Mesenchymal stem cell (in vitro differentiated cells and primary cell): Measurements from ENCODE around the gene SSX2IP. TPM values are rescaled to one million over a fixed set of nuclear protein-coding genes. Genes with fewer than 3 reads are reported as not detected.

Experiments
- DNase-seq: peaks from one replicate; pipeline ENCODE4 v3.0.0-alpha.2; 2013
- H2AFZ ChIP-seq: one replicate; pipeline ENCODE4 v1.6.1; 2013; ENCODE audit warnings: low read depth, mild to moderate bottlenecking, control low read depth, inconsistent platforms, low read length, moderate library complexity
- H2AK5ac ChIP-seq: 2 replicates; pipeline ENCODE4 v1.6.1; 2013; ENCODE audit warnings: low read length, moderate library complexity, mild to moderate bottlenecking, inconsistent platforms; ENCODE audit not compliant: severe bottlenecking
- H2BK120ac ChIP-seq: one replicate; pipeline ENCODE4 v1.6.1; 2013; ENCODE audit warnings: low read depth, mild to moderate bottlenecking, inconsistent platforms, low read length, moderate library complexity
- H2BK12ac ChIP-seq, 2 experiments: one replicate each; pipeline ENCODE4 v1.6.1; 2013; ENCODE audit warnings: inconsistent platforms in 2 of 2, low read length in 2 of 2, mild to moderate bottlenecking in 2 of 2, moderate library complexity in 2 of 2, control low read depth in 1 of 2
- H2BK15ac ChIP-seq: one replicate; pipeline ENCODE4 v1.6.1; 2013; ENCODE audit warnings: mild to moderate bottlenecking, low read depth, inconsistent platforms; ENCODE audit not compliant: poor library complexity, severe bottlenecking
- H2BK5ac ChIP-seq: 2 replicates; pipeline ENCODE4 v1.6.1; 2013; ENCODE audit warnings: low read depth, mild to moderate bottlenecking, low read length, control low read depth, inconsistent platforms; ENCODE audit not compliant: poor library complexity, severe bottlenecking
- H3K14ac ChIP-seq, 2 experiments: one replicate each; pipeline ENCODE4 v1.6.1; 2013; ENCODE audit warnings: inconsistent platforms in 2 of 2, low read length in 2 of 2, control low read depth in 1 of 2, mild to moderate bottlenecking in 1 of 2, moderate library complexity in 1 of 2
- H3K18ac ChIP-seq, 2 experiments: one replicate each; pipeline ENCODE4 v1.6.1; 2013; ENCODE audit warnings: inconsistent platforms in 2 of 2, low read length in 2 of 2, control low read depth in 1 of 2, low read depth in 1 of 2, mild to moderate bottlenecking in 1 of 2
- H3K23ac ChIP-seq, 2 experiments: one replicate each; pipeline ENCODE4 v1.6.1; 2013; ENCODE audit warnings: inconsistent platforms in 2 of 2, low read length in 2 of 2, mild to moderate bottlenecking in 2 of 2, moderate library complexity in 2 of 2, control low read depth in 1 of 2
- H3K27ac ChIP-seq: 2 replicates; pipeline ENCODE4 v1.5.1; 2013; ENCODE audit warnings: mild to moderate bottlenecking, moderate library complexity, low read length, control low read depth, inconsistent platforms; ENCODE audit not compliant: poor library complexity, severe bottlenecking
- H3K27me3 ChIP-seq, 2 experiments: 2 replicates each; pipeline versions ENCODE4 v1.6.1 to v1.7.0; 2013; ENCODE audit warnings: low read length in 2 of 2, mild to moderate bottlenecking in 2 of 2, moderate library complexity in 2 of 2, control low read depth in 1 of 2, inconsistent platforms in 1 of 2; ENCODE audit not compliant: control insufficient read depth in 1 of 2, insufficient read depth in 1 of 2
- H3K36me3 ChIP-seq, 2 experiments: 2 replicates each; pipeline versions ENCODE4 v1.6.1 to v1.7.0; 2013; ENCODE audit warnings: low read length in 2 of 2, control low read depth in 1 of 2, inconsistent platforms in 1 of 2, low read depth in 1 of 2, mild to moderate bottlenecking in 1 of 2; ENCODE audit not compliant: insufficient read depth in 2 of 2, control insufficient read depth in 1 of 2
- H3K4ac ChIP-seq, 2 experiments: one replicate each; pipeline ENCODE4 v1.6.1; 2013; ENCODE audit warnings: inconsistent platforms in 2 of 2, low read length in 2 of 2, mild to moderate bottlenecking in 2 of 2, moderate library complexity in 2 of 2, control low read depth in 1 of 2, low read depth in 1 of 2
- H3K4me1 ChIP-seq: 2 replicates; pipeline ENCODE4 v1.6.1; 2013; ENCODE audit warnings: low read depth, low read length, control low read depth; ENCODE audit not compliant: control insufficient read depth, insufficient read depth
- H3K4me2 ChIP-seq: 2 replicates; pipeline ENCODE4 v1.6.1; 2013; ENCODE audit warnings: low read length, mild to moderate bottlenecking, inconsistent platforms; ENCODE audit not compliant: poor library complexity, severe bottlenecking
- H3K4me3 ChIP-seq, 2 experiments: 2 replicates each; pipeline versions ENCODE4 v1.5.1 to v1.7.0; 2013; ENCODE audit warnings: low read length in 2 of 2, mild to moderate bottlenecking in 2 of 2, control low read depth in 1 of 2, low read depth in 1 of 2; ENCODE audit not compliant: insufficient read depth in 1 of 2
- H3K79me1 ChIP-seq: replicated peaks from 2 replicates; pipeline ENCODE4 v1.6.1; 2013; ENCODE audit warnings: mild to moderate bottlenecking, control low read depth, low read length, inconsistent platforms; ENCODE audit not compliant: poor library complexity, severe bottlenecking
- H3K9ac ChIP-seq: 2 replicates; pipeline ENCODE4 v1.7.0; 2013; ENCODE audit warnings: mild to moderate bottlenecking, low read length, moderate library complexity
- H3K9me3 ChIP-seq: 2 replicates; pipeline ENCODE4 v1.7.0; 2013; ENCODE audit warnings: mild to moderate bottlenecking, low read length; ENCODE audit not compliant: control insufficient read depth
- H4K8ac ChIP-seq: one replicate; pipeline ENCODE4 v1.6.1; 2013; ENCODE audit warnings: inconsistent platforms, mild to moderate bottlenecking, low read length, moderate library complexity
- H4K91ac ChIP-seq: one replicate; pipeline ENCODE4 v1.6.1; 2013; ENCODE audit warnings: mild to moderate bottlenecking, low read length, inconsistent platforms
- WGBS: methylation state at CpG from one replicate; pipeline ENCODE4 v1.1.7; 2013; ENCODE audit warnings: mixed read lengths; 5-methylcytosine and 5-hydroxymethylcytosine counted together
- polyA plus RNA-seq, 2 experiments: library from polyadenylated mRNA; stranded (reverse); fragments of 200-250 nt; gene quantifications; one replicate each; pipeline ENCODE4 v1.2.3, GENCODE V29; 2013

SSX2IP gene
- polyA plus RNA-seq (2013, experiment 1 of 2), result 5.5 TPM
- polyA plus RNA-seq (2013, experiment 2 of 2), result 5.8 TPM

GRCh38 chr1:84690397-84691121, at the start of gene SSX2IP:
Gene SSX2IP (minus strand): TSS chr1:84690461. CDS start chr1:84671219, 19,242 bp downstream.
- Histone ChIP-seq H3K27ac (no peak within 1 kb of the TSS), H3K9ac (peak within 1 kb of the TSS; percentile 83), H3K14ac (peak within 1 kb of the TSS in 1 of 2 experiments; percentile 58), H2BK5ac (no peak within 1 kb of the TSS), H2AFZ (peak within 1 kb of the TSS; percentile 97), H3K27me3 (no peaks in the 10 kb centered on the region), H3K79me1 (peaks cover 4% of the 10 kb centered on the region), H3K18ac (peak within 1 kb of the TSS; percentile 77 to 80), H2BK12ac (peak within 1 kb of the TSS in 1 of 2 experiments; percentile 54), H3K4me2 (peak within 1 kb of the TSS; percentile 99), H2AK5ac (no peak within 1 kb of the TSS), H3K4me3 (peak within 1 kb of the TSS; percentile 83 to 96), H3K36me3 (no peaks in the 10 kb centered on the region), H3K23ac (peak within 1 kb of the TSS in 1 of 2 experiments; percentile 70), H4K8ac (peak within 1 kb of the TSS; percentile 72), H4K91ac (no peak within 1 kb of the TSS), H3K4me1 (no peaks in the 10 kb centered on the region), H2BK120ac (peak within 1 kb of the TSS; percentile 89), H3K4ac (peak within 1 kb of the TSS; percentile 50 to 54), H2BK15ac (no peak within 1 kb of the TSS), H3K9me3 (no peaks in the 10 kb centered on the region)
- peak; percentile 96 for DNase-seq
- under 1% methylated on average over 60 of the region's 68 CpGs for WGBS

- no peak overlapping the region for H2BK12ac ChIP-seq
- no peak overlapping the region for H4K91ac ChIP-seq
- H2BK120ac ChIP-seq, result no peak overlapping the region
- no peak overlapping the region for H3K23ac ChIP-seq
- H3K4ac ChIP-seq, result no peak overlapping the region
- H3K18ac ChIP-seq, result no peak overlapping the region
- H3K36me3 ChIP-seq, result no peaks in the 10 kb centered on the region
- no peak overlapping the region for H3K4me3 ChIP-seq
- no peak overlapping the region for H3K4me2 ChIP-seq
- no peak overlapping the region for H2AFZ ChIP-seq
- H3K9ac ChIP-seq, result no peak overlapping the region
- no peak overlapping the region for H4K8ac ChIP-seq
- no peak for DNase-seq
- no peak overlapping the region for H2BK5ac ChIP-seq
- WGBS, result 97% methylated on average over 11 of the region's 13 CpGs
- no peak overlapping the region for H2AK5ac ChIP-seq
- no peak overlapping the region for H3K14ac ChIP-seq
- H3K9me3 ChIP-seq, result peaks cover 11% of the 10 kb centered on the region
- no peaks in the 10 kb centered on the region for H3K4me1 ChIP-seq
- H3K27me3 ChIP-seq, result no peaks in the 10 kb centered on the region
- no peaks in the 10 kb centered on the region for H3K79me1 ChIP-seq
- H2BK15ac ChIP-seq, result no peak overlapping the region
- no peak overlapping the region for H3K27ac ChIP-seq
Measured at GRCh38 chr1:84738237-84738636, 48.0 kb upstream of the SSX2IP start.

- H3K18ac ChIP-seq, result peak overlapping the region in 1 of 2 experiments; percentile 24
- no peak overlapping the region for H3K4ac ChIP-seq
- peaks cover 10% of the 10 kb centered on the region for H3K9me3 ChIP-seq
- H3K4me2 ChIP-seq, result no peak overlapping the region
- H2BK120ac ChIP-seq, result no peak overlapping the region
- H3K4me1 ChIP-seq, result no peaks in the 10 kb centered on the region
- no peaks in the 10 kb centered on the region for H3K27me3 ChIP-seq
- no peak overlapping the region for H4K8ac ChIP-seq
- H2AFZ ChIP-seq, result no peak overlapping the region
- no peak overlapping the region for H3K23ac ChIP-seq
- H3K36me3 ChIP-seq, result no peaks in the 10 kb centered on the region
- no peak overlapping the region for H3K4me3 ChIP-seq
- H2BK12ac ChIP-seq, result no peak overlapping the region
- no peak overlapping the region for H4K91ac ChIP-seq
- H2BK15ac ChIP-seq, result no peak overlapping the region
- H2AK5ac ChIP-seq, result no peak overlapping the region
- no peaks in the 10 kb centered on the region for H3K79me1 ChIP-seq
- H3K9ac ChIP-seq, result no peak overlapping the region
- 100% methylated on average over 1 of the region's 4 CpGs for WGBS
- DNase-seq, result no peak
- H3K27ac ChIP-seq, result no peak overlapping the region
- H3K14ac ChIP-seq, result no peak overlapping the region
- H2BK5ac ChIP-seq, result no peak overlapping the region
Measured at GRCh38 chr1:84737590-84737989, 47.3 kb upstream of the SSX2IP start.

GRCh38 chr1:84736944-84737343, 46.7 kb upstream of the SSX2IP start:
- Histone ChIP-seq H3K18ac (no peak overlapping the region), H3K9me3 (peaks cover 7% of the 10 kb centered on the region), H2AFZ (no peak overlapping the region), H4K8ac (no peak overlapping the region), H3K4ac (no peak overlapping the region), H4K91ac (no peak overlapping the region), H2AK5ac (no peak overlapping the region), H3K36me3 (no peaks in the 10 kb centered on the region), H3K79me1 (no peaks in the 10 kb centered on the region), H3K4me2 (no peak overlapping the region), H2BK15ac (no peak overlapping the region), H3K14ac (no peak overlapping the region), H2BK5ac (no peak overlapping the region), H3K27me3 (no peaks in the 10 kb centered on the region), H3K4me3 (no peak overlapping the region), H2BK12ac (no peak overlapping the region), H3K27ac (no peak overlapping the region), H3K4me1 (no peaks in the 10 kb centered on the region), H3K23ac (no peak overlapping the region), H3K9ac (no peak overlapping the region), H2BK120ac (no peak overlapping the region)
- no peak for DNase-seq
- WGBS, result 97% methylated on average over 3 of the region's 3 CpGs
